GM18508 (cell line): ENCODE measurements around the gene KRTAP12-2.
"Not testable (repeated sequence)": the region's sequence is repeated elsewhere in the genome, so short reads cannot be mapped to it uniquely, and the experiment has no call there.

Experiments used
- ATAC-seq: cut with Tn5 transposase; IDR thresholded peaks from one replicate; pipeline ENCODE4 v1.9.1; 2021; ENCODE audit warnings: moderate number of reproducible peaks; ENCODE audit not compliant: insufficient read depth, unreplicated experiment

Gene KRTAP12-2

DNA sequence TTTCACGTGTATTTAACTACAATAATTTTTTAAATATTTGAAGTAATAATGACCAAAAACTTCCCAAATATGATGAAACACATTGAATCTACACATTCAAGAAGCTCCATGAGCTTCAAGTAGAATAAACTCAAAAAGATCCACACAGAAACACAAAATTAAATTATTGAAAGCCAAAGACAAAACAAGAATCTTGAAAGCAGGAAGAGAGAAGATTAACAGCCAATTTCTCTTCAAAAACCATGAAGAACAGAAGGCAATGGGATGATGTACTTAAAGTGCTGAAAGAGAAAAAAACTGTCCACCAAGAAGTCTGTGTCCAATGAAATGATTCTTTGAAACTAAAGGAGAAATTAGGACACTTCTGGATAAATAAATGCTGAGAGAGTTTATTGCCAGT is 34.7 kb downstream of the KRTAP12-2 start:
- ATAC-seq: no peak

DNA sequence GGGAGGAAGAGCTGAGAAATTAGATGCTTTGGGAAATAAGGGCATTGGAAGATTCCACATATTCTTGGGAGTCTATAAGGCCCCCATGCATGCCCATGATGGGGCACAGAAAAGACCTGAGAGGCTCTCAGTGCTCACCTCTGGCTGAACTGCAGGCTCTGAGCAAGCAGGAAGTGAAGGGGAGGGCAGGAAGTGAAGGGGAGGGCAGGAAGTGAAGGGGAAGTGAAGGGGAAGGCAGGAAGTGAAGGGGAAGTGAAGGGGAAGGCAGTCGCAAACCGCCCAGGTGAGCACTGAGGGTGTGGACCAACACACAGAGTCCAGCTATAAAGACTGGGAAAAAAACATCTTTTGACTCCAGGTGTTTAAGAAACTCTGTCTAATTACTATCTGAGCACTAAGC is 36.3 kb downstream of the KRTAP12-2 start:
- no peak for ATAC-seq

DNA sequence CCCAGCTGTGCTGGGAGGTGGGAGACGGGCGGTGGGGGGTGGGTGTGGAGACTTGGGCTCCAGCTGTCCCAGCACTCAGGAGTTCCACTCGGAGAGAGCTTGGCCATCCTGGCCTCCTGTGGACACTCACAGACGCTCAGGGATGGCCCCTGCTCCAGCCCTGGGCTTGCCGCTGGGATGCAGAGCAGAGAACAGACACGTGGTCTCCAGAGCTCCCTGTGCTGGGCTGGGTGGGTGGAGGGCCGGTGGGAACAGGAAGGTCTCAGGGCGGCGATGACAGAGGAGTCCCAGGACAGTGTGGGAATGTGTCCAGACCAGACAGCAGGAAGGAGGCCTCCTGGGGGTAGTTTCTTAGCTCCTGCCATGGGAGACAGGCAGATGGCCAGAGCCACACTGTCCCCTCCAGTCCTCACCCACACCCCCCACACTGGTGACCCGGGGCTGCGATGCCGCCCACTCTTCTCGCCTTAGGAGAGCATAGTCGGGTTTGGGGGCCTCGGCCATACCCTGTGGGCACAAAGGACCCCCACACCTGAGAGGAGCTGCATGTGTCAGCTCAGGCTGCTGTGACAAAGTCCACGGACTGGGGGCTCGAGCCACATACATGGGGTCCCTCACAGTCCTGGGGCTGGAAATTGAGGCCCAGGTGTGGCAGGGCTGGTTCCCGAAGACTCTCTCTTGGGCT is 37.9 kb downstream of the KRTAP12-2 start:
- no peak for ATAC-seq

DNA sequence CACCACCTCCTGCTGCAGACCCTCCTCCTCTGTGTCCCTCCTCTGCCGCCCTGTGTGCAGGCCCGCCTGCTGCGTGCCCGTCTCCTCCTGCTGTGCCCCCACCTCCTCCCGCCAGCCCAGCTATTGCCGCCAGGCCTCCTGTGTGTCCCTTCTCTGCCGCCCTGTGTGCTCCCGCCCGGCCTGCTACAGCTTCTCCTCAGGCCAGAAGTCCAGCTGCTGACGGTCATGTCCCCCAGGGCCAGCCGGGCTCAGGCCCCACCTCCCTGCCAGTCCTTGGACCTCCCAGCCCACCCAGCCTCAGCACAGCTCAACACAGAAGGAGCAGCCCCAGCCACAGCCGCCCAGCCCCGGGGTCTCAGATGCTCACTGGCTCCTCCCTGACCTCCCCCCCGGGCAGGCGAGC is 38.9 kb downstream of the KRTAP12-2 start:
- not testable (repeated sequence) for ATAC-seq

DNA sequence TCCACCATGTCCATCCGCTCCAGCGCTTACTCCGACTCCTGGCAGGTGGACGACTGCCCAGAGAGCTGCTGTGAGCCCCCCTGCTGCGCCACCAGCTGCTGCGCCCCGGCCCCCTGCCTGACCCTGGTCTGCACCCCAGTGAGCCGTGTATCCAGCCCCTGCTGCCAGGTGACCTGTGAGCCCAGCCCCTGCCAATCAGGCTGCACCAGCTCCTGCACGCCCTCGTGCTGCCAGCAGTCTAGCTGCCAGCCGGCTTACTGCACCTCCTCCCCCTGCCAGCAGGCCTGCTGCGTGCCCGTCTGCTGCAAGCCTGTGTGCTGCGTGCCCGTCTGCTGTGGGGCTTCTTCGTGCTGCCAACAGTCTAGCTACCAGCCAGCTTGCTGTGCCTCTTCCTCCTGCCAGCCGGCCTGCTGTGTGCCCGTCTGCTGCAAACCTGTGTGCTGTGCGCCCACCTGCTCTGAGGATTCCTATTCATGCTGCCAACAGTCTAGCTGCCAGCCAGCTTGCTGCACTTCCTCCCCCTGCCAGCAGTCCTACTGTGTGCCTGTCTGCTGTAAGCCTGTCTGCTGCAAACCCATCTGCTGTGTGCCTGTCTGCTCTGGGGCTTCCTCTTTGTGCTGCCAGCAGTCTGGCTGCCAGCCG is 39.4 kb downstream of the KRTAP12-2 start:
- not testable (repeated sequence) for ATAC-seq

DNA sequence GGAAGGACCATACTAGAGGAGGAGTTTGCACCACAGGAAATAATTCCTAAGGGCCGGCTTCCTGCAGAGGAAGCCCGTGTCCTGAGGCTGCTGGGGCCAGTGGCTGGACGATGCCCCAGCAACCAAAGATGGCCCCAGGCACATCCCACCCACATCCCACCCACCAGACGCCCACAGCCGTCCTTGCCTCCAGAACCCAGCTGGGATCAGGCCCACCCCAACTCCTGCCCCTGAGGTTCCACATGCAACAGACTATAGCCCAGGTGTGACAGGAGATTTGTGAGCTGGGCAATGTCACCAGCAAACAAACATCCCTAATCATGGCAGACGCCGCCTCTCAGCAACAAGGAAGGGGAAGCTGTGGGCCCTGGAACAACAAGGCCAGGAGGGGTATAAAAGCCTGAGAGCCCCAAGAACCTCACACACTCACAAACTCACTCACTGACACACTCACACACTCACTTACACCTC is 40.0 kb downstream of the KRTAP12-2 start, which contains the start of gene KRTAP10-9:
Gene KRTAP10-9 (plus strand): TSS at position 421 of the 471 bp plus-strand sequence. CDS start 79 bp downstream, outside the sequence.
- ATAC-seq: no peak

DNA sequence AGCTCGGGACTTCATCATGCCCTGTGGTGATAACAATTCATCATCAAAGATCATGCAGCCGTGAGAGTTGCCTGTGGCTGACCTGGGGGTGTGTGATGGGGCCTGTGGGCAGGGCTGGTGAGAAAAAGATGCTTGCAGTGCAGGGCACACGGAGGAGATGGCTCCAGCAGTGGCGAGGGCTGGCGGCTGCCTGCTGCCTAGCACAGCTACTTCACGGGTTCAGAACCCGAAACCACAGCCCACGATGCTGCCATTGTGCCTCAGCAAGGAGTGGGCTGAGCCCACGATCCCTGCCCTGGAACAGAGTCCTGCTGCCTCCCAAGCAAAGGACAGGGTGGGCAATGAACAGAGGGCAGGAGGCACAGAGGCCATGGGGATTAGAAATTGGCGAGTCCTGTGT is 40.5 kb downstream of the KRTAP12-2 start:
- ATAC-seq: no peak

DNA sequence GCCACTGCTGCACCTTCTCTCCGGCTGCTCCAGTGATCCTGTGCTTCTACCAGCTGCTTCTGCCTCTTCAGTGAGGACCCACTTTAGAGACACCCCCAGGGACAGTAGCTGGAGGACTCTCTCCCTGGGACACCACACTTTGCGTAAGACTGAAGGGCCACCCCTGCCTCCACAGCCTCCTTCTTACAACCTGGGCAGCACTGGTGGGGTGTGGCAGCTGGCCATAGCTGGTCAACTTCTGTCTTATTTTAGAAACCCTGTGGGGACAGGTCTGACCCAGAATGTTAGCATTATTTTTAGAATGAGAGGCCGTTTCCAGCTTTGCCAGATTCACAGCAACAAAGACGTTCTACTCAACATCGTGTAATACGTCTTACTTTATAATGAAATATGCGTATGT is 41.0 kb downstream of the KRTAP12-2 start:
- ATAC-seq: no peak

DNA sequence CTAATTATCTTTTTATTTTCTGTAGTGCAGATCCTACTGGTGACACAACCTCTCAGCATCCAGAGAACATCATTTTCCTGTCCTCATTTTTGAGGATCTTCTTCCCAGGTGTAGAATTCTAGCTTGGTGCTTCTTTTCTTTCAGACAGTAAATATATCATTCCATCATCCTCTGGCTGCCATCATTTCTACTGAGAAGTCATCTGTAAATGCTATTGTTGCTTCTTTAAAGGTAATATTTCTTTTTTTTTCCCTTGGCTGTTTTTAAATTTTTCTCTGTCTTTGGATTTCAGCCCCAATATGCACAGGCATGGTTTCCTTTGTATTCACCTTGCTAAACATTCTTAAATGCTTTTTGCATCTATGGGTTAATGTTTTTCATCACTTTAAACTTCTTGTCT is 43.2 kb downstream of the KRTAP12-2 start:
- ATAC-seq: no peak

DNA sequence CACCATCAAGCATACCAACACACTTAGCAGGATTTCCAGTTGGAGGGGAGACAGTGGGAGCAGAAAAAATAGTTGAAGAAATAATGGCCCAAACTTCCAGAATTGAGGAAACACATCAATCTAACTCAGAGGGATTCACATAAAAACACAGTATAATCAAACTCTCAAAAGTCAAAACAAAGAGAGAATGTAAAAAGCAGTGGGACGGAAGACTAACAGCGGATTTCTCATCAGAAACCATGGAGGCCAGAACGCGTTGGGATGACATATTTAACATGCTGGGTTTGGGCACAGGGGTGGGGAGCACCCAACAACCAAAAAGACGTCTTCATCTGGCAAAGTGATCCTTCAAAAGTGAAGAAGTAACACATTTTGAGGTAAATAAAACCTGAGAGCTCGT is 46.8 kb downstream of the KRTAP12-2 start:
- no peak for ATAC-seq

DNA sequence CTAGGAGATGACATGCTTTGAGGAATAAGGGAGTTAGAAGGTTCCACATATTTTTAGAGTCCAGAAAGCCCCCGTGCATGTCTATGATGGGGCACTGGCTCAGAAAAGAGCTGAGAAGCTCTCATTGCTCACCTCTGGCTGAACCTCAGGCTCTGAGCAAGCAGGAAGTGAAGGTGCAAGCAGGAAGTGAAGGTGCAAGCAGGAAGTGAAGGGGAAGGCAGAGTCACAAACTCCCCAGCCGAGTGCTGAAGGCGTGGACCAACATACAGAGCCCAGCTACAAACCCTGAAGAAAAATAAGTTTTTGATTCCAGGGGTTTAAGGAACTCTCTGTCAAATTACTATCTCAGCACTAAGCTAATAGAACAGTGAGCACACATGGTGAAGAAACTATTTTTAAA is 47.8 kb downstream of the KRTAP12-2 start:
- no peak for ATAC-seq

DNA sequence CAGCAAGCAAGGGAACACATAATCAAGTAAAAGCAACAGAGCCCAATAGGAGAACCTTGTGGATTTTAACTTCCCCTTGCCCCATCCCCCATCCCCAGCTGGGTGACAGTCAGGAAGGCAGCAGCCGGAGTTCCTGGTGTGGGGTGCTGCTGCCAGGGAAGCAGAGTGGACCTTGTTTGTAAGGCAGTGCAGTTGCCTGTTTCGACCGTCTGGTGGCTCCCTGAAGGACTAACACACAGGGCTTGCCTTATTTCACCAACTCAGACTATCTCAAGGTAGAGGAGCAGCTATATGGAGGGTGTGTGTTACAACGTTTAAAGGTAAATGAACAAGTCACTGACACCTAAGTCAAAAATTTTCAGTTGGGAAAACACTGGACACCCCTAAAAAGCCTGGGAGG is 48.2 kb downstream of the KRTAP12-2 start:
- no peak for ATAC-seq

DNA sequence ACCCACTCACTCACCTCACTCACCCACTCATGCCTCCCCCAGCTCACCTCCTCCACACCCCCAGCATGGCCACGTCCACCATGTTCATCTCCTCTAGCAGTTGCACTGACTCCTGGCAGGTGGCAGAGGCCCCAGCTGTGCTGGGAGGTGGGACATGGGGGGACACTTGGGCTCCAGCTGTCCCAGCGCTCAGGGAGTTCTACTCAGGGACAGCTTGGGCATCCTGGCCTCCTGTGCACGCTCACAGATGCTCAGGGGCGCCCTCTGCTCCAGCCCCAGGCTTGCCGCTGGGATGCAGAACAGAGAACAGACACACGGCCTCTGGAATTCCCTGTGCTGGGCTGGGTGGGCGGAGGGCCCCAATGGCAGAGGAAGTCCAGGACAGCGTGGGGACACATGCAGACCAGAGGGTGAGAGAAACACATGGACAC is 49.6 kb downstream of the KRTAP12-2 start:
- no peak for ATAC-seq

DNA sequence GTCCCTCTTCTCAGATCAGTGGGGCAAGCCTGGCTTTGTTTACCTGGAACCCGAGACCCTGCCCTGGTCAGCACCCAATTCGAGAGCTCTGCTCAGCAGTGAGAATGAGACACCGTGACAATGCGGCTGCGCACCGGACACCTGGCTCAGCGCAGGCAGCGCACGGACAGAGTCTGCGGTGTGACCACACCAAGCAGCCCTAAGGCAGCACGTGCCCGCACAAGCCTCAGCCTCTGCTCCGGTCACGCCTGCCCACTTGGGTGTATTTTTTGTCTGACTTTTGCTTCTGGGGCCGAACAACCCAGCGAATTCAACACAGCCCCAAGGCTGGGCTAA is 50.2 kb downstream of the KRTAP12-2 start:
- no peak for ATAC-seq
